HG03097 (cell line): ENCODE measurements around the gene KMT5C.
"Not testable (repeated sequence)": the region's sequence is repeated elsewhere in the genome, so short reads cannot be mapped to it uniquely, and the experiment has no call there.

ENCODE experiments used
- ATAC-seq: cut with Tn5 transposase; IDR thresholded peaks from one replicate; pipeline ENCODE4 v1.9.1; 2021; ENCODE audit not compliant: unreplicated experiment, low FRiP score

KMT5C gene

GRCh38 chr19:55315956-55316525, 23.6 kb upstream of the KMT5C start:
- ATAC-seq = no peak

DNA sequence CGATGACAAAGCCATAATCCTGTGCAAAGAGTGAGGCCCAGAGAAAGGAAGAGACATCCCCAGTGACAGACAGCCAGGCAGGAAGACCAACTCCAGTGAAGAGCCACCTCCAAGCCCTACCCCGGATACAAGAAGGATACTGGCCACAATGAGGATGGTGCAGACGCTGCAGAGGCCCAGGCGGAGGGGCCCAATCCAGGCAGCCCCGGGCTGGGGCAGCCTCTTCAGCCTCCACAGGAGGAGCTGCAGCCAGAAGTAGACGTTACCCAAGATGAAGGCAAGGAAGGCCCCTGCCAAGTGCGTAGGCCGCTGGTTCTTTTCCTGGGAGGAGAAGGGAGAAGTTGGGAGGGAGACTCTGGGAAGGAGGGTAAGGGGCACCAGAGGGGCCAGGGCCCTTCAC, 23.0 kb upstream of the KMT5C start:
- no peak for ATAC-seq

DNA sequence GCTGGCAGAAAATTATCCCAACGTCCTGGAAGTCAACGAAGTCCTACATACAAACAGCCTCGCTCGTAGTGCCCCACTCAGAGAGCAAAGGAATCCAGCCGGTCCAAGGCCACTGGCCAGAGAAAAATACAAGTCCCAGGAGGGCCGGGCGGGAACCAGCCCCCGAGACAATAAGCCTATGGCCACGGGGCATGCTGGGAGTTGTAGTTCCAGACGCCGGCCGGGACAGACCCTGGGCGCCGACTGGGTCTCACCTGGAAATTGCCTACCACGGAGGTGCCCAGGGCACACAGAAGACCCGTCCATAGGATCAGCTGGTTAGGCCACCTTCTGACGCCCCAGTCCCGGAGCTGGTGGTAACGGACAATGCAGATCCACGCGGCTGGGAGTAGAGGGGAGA, 19.9 kb upstream of the KMT5C start:
- ATAC-seq = no peak

DNA sequence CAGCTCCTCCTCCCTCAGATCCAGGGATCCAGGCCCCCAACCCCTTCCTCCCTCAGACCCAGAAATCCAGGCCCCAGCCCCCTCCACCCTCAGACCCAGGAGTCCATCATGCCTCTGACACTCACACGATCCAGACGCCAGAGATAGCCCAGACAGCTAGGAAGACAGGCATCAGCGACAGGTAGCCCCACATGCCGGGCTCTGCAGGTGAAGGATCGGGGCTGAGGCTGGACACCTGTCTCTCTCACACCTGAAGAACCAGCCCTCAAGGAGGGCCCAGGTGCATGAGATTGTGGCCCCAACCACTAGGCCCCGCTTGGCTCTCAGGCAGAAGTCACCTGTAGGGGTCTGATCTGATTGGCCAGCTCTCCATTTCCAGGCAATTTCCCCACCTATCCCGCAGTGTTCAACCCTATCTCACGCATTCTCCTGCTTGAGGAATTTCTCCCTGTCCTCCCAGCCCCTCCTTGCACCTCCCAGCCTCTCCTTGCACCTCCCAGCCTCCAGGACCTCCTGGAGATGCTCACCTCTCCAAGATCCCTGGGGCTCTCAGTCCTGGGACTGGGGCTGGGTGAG, 18.7 kb upstream of the KMT5C start:
- ATAC-seq = no peak

DNA sequence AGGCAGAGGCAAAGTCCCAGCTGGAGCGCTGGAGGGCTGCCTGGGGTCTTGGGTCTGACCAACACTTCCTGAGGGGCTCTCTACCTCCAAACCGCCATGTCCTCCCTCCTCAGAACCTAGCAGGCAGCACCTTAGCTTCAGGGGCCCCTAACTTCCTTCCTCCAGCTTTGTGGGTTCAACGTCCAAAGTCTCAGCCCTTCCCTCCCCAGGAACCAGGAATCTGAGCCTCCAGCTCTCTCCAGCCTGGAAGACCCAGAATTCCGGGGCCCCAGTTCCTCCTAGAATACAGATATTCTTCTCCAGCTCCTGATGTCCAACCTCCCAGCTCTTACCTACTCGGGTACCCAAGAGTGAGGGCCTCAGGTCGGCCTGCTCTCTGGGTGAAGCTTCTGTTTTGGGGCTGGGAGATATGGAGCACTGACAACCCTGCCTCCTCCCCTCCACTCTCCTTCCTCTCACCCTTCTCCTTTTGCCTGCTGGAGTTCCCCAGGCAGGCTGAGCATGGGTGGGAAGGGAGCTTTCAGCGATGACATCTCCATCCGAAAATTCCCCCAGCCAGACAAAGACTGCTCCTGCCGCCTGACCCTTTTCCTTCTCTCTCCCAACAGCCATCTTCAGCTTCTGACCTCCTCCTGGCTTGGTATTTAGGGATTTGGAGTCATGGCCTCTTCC, 18.1 kb upstream of the KMT5C start:
- no peak for ATAC-seq

DNA sequence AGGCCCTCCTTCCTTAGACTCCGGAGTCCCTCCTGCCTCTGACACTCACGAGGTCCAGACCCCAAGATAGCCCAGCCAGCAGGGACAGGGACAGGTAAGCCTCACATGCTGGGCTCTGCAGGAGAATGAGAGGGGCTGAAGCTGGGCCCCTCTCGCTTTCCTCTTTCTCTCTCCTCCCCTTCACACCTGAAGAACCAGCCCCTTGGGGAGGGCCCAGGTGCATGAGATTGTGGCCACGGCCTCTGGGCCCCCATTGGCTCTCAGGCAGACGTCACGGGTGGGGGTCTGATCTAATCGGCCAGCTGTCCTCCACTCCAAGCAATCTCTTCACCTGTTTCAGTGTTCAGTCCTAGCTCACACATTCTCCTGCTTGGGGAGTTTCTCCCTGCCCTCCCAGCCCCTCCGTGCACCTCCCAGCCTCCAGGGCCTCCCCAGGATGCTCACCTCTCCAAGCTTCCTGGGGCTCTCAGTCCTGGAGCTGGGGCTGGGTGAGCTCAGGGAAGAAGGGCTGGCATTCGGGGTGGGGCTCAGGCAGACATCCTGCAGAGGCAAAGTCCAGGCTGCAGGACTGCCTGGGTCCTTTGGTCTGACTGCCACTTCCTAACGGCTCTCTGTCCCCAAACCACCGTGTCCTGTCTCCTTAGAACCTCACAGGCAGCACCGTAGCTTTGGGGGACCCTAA, 17.3 kb upstream of the KMT5C start:
- ATAC-seq = no peak

- no peak for ATAC-seq
Observed at GRCh38 chr19:55324662-55325061, 15.0 kb upstream of the KMT5C start.

DNA sequence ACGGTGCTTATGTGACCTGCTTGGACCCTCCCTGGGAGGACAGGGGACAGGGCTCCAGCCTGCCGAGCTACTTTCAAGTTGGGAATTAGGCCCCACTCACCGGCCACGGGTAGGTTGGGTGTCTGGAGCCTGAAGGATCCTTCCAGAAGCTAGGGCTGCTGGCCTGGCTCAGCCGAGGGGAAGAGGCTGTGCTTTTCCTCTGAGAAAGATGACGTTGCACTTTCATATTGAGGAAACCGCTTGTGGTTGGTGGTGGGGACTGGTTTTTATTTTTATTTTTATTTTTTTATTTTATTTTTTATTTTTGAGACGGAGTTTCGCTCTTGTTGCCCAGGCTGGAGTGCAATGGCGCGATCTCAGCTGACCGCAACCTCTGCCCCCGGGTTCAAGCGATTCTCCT, 14.5 kb upstream of the KMT5C start, which contains the start of gene TMEM150B:
TSS of gene TMEM150B (minus strand) at position 170 of the 400 bp plus-strand sequence. CDS start 4,305 bp downstream, outside the sequence.
- no peak for ATAC-seq

- not testable (repeated sequence) for ATAC-seq
Observed at GRCh38 chr19:55328774-55329318, 10.8 kb upstream of the KMT5C start.

- ATAC-seq = not testable (repeated sequence)
Observed at GRCh38 chr19:55329791-55330190, 9.9 kb upstream of the KMT5C start.

GRCh38 chr19:55333870-55334269, 5.8 kb upstream of the KMT5C start:
- no peak for ATAC-seq

DNA sequence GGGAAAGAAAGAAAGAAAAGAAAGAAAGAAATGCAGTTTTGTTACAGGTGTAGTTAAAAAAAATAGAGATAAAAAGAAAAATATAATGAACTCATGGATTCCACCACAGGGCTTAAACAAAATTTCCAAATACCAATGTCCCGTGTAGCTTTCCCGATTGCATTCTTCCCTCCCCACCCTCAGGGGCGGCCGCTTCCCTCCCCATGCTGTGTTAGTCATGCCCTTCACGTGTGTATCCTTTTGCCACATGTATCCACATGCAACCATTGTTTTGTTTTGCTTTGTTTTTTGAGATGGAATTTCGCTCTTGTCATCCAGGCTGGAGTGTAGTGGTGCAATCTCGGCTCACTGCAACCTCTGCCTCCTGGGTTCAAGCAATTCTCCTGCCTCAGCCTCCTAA, 3.6 kb upstream of the KMT5C start:
- no peak for ATAC-seq

- ATAC-seq = no peak
Observed at GRCh38 chr19:55339889-55340783, 460 bp downstream of the KMT5C start.

DNA sequence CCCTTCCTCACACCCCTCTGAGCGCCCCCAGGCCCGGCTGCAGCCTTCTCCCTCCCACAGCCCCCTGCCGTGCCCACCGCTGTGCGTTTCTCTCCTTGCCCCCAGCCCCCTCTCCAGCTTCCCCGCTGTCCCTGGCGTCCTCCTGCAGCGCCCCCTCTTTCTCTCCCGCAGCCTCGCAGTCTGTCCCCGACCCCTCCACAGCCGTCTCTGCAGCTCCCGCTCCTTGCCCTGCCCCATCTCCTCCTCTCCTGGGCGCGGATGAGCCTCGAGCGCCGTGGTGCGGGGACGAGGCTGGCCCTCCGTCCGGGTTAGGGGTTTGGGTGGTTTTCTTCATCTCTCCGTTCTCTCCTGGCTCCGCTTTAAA, 1.1 kb downstream of the KMT5C start:
- ATAC-seq = no peak

GRCh38 chr19:55341171-55341588, 1.5 kb downstream of the KMT5C start:
- ATAC-seq = no peak

DNA sequence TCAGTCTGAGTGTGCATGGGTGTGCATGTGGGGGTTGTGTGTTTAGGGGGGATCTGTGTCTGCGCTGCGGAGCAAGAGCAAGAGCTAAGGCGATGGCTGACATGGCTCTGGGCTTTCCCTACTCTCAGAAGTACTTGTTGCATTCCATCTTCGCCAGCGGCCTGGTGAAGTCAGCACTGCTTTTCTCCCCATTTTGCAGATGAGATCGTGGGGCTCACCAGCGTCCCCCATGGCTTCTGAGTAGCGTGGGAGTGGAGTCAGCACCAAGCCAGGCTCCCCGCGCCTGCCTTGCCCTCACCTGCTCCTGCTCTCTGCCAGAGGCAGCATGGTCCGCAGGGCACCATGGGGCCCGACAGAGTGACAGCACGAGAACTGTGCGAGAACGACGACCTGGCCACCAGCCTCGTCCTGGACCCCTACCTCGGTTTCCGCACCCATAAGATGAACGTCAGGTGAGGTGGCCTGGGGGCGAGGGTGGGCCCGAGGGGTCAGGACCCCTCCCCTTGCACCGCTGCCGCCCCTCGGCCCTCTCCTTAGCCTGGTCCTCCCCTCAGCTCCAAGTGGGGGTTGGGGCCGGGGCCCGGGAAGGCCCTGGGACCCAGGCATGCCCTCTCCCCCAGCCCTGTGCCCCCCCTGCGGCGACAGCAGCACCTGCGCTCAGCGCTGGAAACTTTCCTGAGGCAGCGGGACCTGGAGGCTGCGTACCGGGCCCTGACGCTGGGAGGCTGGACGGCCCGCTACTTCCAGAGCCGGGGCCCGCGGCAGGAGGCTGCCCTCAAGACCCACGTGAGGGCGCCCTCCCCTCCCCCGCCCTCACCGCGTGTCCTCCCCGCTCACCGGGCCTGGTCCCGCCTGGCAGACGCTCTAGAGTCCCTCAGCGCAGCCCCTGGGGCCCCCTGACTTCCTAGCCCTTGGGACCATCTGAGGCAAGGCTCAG, 2.2 kb downstream of the KMT5C start:
- ATAC-seq = no peak

DNA sequence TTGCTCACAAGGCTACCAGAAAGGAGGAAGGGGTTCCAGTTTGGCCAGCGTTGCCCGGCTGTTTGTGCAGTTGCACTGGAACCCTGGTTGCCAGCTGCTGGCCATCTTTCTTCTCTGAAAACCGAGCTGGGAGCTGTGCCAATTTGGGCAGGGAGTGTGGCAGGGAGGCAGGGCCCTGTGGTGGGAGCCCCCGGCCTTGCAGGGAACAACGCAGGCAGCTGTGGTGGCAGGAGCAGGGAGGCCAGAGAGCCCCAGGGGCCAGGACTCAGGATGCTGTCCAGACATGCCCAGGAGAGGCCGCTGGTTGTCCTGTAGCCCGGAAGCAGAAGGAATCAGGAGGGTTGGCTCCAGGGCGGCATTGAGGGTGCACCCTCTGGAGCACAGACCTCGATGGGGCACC, 4.8 kb downstream of the KMT5C start:
- ATAC-seq = no peak

DNA sequence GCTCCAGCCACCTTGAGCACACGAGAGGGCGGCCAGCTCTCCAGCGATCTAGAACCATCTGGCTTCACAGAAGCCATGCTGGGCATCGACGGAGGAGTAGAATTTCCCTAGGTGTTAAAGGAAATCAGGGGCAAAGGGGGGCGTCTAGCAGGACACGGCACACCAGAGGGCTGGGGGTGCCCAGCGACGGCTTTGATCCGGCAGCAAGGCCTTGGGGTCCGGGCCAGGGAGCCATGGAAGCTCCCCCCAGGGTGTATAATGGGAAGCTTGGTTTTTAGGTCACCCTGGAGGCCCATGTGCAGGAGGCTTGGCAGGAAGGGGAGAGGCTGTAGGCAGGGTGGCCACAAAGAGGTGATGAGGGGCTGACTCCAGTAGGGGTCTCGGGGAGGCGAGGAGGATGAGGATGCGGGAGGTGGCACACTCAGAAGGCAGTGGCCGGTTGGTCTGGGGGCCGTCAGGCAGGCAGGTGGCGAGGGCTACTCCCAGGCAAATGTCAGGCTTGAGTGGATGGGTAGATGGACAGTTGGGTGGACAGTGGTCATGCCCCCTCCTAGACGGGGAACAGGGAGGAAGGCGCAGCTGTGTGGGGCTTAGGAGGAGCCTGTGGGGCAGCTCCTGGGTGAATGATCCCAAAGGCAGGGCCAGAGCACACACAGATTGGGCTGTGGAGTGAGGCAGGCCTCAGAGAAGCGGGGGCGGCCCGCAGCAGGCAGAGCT, 5.6 kb downstream of the KMT5C start:
- ATAC-seq = no peak
